WERI-Rb-1 (cell line): Measurements from ENCODE around the gene EDC3.

Experiments used
- DNase-seq: peaks from one replicate; pipeline ENCODE4 v3.0.0-alpha.2; 2020
- H3K27ac ChIP-seq: fragments of 250-450 bp; sonication (Bioruptor Pico); 2 replicates; pipeline ENCODE4 v1.5.1; 2020; ENCODE audit warnings: mild to moderate bottlenecking, moderate library complexity
- H3K27me3 ChIP-seq: fragments of 250-450 bp; sonication (Bioruptor Pico); 2 replicates; pipeline ENCODE4 v1.5.1; 2021; ENCODE audit warnings: mild to moderate bottlenecking, low read depth, moderate library complexity; ENCODE audit not compliant: insufficient read depth, severe bottlenecking
- H3K36me3 ChIP-seq: fragments of 250-450 bp; sonication (Bioruptor Pico); 2 replicates; pipeline ENCODE4 v1.5.1; 2020; ENCODE audit warnings: mild to moderate bottlenecking, moderate library complexity
- H3K4me3 ChIP-seq: 2 replicates; pipeline ENCODE4 v1.5.1; 2011; ENCODE audit warnings: low read depth, mild to moderate bottlenecking, control low read depth, low read length
- H3K9me3 ChIP-seq: fragments of 250-450 bp; sonication (Bioruptor Pico); 2 replicates; pipeline ENCODE4 v1.5.1; 2021; ENCODE audit warnings: mild to moderate bottlenecking, moderate library complexity; ENCODE audit not compliant: severe bottlenecking
- TF ChIP-seq, protein P1 (sequence below): IDR thresholded peaks from 2 replicates; pipeline ENCODE4 v1.5.1; 2011; ENCODE audit warnings: low read depth, mild to moderate bottlenecking, control low read depth, inconsistent platforms, low read length

Gene EDC3

GRCh38 chr15:74615508-74616365 lies 80.1 kb downstream of the EDC3 start, which contains the start of gene CLK3:
Gene CLK3 (plus strand): TSS chr15:74615836. CDS start chr15:74619197, 3,361 bp downstream.
- peaks cover 18% of the 10 kb centered on the region for H3K36me3 ChIP-seq
- H3K27me3 ChIP-seq = no peaks in the 10 kb centered on the region
- no peaks in the 10 kb centered on the region for H3K9me3 ChIP-seq
- H3K27ac ChIP-seq = peak within 1 kb of the TSS; percentile 91
- H3K4me3 ChIP-seq = peak within 1 kb of the TSS; percentile 93
- peak; percentile 95 for DNase-seq
- TF ChIP-seq, protein P1, sequence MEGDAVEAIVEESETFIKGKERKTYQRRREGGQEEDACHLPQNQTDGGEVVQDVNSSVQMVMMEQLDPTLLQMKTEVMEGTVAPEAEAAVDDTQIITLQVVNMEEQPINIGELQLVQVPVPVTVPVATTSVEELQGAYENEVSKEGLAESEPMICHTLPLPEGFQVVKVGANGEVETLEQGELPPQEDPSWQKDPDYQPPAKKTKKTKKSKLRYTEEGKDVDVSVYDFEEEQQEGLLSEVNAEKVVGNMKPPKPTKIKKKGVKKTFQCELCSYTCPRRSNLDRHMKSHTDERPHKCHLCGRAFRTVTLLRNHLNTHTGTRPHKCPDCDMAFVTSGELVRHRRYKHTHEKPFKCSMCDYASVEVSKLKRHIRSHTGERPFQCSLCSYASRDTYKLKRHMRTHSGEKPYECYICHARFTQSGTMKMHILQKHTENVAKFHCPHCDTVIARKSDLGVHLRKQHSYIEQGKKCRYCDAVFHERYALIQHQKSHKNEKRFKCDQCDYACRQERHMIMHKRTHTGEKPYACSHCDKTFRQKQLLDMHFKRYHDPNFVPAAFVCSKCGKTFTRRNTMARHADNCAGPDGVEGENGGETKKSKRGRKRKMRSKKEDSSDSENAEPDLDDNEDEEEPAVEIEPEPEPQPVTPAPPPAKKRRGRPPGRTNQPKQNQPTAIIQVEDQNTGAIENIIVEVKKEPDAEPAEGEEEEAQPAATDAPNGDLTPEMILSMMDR = no peak

DNA sequence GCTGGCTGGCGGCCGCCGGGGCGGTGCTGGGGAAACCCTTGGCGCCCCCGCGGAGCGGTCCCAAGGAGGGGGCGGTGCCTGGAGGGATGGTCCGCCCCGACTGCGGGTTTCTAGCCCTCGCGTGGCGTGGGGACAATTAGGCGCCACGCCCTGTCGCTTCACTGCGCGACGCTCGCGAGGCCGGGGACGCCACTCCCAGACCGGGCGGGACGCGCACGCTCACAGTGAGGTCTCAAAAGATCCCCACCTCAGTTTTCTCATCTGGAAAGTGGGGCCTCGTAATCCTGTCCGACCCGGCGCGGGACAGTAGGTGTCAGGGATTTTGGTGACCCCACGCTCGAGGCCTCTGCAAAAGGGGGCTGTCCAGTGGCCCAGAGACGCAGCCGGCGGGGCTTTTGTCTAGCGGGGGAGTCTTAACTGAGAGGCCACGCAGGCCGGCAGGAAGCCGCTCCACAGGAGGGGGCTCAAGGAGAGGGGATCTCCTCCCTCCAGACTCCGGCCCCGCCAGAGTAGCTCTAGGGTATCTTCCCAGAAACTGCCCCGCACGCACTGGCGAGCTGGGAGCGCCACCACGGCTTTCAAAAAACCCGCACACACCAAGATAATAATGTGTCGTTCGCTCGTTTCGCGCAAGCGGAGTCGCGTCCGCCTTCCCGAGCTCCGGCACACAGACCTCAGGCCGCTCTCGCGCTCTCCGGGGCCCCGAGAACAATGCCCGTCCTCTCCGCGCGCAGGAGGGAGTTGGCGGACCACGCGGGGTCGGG lies 80.9 kb downstream of the EDC3 start:
- DNase-seq = peak; percentile 77

DNA sequence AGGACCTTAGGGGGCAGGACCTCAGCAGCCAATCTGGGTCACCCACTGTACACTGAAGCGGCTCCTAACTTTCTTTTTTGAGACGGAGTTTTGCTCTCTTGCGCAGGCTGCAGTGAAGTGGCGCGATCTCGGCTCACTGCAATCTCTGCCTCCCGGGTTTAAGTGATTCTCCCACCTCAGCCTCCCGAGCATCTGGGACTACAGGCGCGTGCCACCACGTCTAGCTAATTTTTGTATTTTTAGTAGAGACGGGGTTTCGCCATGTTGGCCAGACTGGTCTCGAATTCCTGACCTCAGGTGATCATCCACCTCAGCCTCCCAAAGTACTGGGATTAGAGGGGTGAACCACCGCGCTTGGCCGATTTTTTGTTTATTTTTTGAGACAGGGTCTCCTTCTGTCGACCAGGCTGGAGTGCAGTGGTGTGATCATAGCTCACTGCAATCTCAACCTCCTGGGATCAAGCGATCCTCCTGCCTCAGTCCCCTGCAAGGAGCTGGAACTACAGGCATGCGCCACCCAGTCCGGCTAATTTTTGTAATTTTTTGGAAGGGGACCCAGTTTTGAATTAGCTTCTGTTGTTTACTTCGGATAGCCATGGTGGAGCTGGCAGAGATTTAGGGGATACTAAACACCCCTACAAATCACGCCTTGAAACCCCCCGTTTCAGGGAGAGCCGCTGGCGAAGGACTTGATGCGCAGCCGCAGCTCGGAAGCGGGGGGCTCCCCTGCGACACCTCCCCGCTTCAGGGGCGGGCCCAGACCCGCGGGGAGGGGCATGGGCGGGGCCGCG lies 81.7 kb downstream of the EDC3 start:
- TF ChIP-seq, protein P1 = no peak
- H3K36me3 ChIP-seq = peaks cover 2% of the 10 kb centered on the region
- no peak for DNase-seq
- peak overlapping the region; percentile 93 for H3K4me3 ChIP-seq
- no peak overlapping the region; the same call in 1 of the 2 replicates for H3K27ac ChIP-seq
- H3K9me3 ChIP-seq = no peaks in the 10 kb centered on the region
- H3K27me3 ChIP-seq = no peaks in the 10 kb centered on the region

More for the DNA sequence above, 80.9 kb downstream of the EDC3 start:
- Histone ChIP-seq H3K9me3 (no peaks in the 10 kb centered on the region), H3K27ac (peak overlapping the region; percentile 91), H3K36me3 (peaks cover 10% of the 10 kb centered on the region), H3K27me3 (no peaks in the 10 kb centered on the region), H3K4me3 (peak overlapping the region; percentile 93)
- TF ChIP-seq, protein P1 = no peak

- H3K27ac ChIP-seq = no peak overlapping the region
- H3K9me3 ChIP-seq = no peaks in the 10 kb centered on the region
- no peaks in the 10 kb centered on the region for H3K36me3 ChIP-seq
- H3K27me3 ChIP-seq = no peaks in the 10 kb centered on the region
- no peak overlapping the region for H3K4me3 ChIP-seq
- TF ChIP-seq, protein P1 = no peak
- DNase-seq = no peak
Measured at GRCh38 chr15:74613089-74613952, 82.5 kb downstream of the EDC3 start.

DNA sequence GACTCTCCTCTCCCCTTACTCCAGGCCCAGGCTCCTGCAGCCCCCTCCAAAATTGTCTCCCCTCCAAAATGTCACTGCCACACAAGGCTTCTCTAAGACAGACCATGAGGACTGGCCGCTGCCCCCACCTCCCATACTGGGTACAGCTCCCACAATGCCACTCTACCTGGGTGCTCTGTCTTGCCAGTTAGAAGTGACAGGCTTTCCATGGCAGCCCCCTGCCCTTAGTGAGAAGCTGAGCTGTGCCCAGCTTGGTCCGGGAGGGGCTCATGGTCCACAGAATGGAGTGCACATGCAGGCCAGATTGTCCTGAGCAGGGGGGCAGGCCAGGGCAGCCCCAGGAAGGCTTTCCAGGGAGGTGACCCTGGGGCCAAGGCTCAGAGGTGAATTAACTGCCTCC lies 83.1 kb downstream of the EDC3 start:
- TF ChIP-seq, protein P1 = no peak
- H3K9me3 ChIP-seq = no peaks in the 10 kb centered on the region
- no peaks in the 10 kb centered on the region for H3K36me3 ChIP-seq
- no peak for DNase-seq
- no peak overlapping the region for H3K4me3 ChIP-seq
- H3K27ac ChIP-seq = no peak overlapping the region
- H3K27me3 ChIP-seq = no peaks in the 10 kb centered on the region
